Kidney epithelial cell (primary cell): Measurements from ENCODE around the gene FABP7. TPM values are rescaled to one million over a fixed set of nuclear protein-coding genes. Genes with fewer than 3 reads are reported as not detected.

ENCODE experiments used
- DNase-seq: peaks from one replicate; pipeline ENCODE4 v3.0.0-alpha.2; 2010; ENCODE audit warnings: low read depth
- H3K27me3 ChIP-seq: 2 replicates; pipeline ENCODE4 v1.6.0; 2011; ENCODE audit warnings: low read length; ENCODE audit not compliant: control insufficient read depth, insufficient read depth
- H3K36me3 ChIP-seq: 2 replicates; pipeline ENCODE4 v1.5.1; 2011; ENCODE audit warnings: low read length; ENCODE audit not compliant: control insufficient read depth, insufficient read depth
- H3K4me3 ChIP-seq: 2 replicates; pipeline ENCODE4 v1.5.1; 2011; ENCODE audit warnings: low read depth, mild to moderate bottlenecking, control low read depth, low read length
- total RNA-seq: library from RNA; depleted of rRNA; stranded (reverse); fragments of >200 nt; gene quantifications from 2 replicates; pipeline ENCODE4 v1.2.3, GENCODE V29; 2015
- TF ChIP-seq, protein P1 (sequence below): IDR thresholded peaks from 2 replicates; pipeline ENCODE4 v1.5.1; 2011; ENCODE audit warnings: mild to moderate bottlenecking, moderate library complexity, low read length, control low read depth, inconsistent platforms; ENCODE audit not compliant: insufficient read depth, poor library complexity, severe bottlenecking

The FABP7 gene
- total RNA-seq, 1 donor from 2014 or later, result not detected

DNA sequence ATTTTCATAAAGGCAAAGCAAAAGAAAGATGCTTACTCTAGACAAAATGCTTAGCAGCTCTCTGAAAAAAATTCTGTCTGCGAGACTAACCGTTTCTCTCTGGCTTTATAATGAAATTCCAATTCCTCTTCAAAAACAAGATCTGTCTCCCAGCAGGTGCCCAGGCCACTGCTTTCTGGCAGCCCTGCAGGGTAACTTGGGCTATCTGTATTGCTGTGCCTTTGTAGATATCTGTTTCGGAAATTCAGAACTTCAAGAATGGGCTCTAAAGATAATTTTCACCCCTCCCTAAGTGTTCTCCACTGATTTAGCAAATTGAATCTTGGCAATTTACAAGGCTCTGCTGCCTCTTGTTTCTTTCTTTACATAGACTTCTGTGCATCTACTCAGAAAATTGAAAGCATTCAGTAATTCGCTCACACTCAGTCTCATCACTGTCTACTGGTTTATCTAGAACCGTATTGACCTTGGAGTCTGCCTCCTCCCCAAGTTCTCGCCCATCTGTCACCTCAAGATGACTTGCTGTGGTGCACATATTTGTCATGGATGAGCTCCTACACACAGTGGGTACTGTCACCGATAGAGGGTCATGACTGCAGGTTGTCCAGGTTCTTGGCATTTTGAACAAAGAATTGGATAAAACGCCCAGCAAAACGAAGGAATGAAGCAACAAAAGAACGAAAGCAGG, 26.4 kb upstream of the FABP7 start:
- Histone ChIP-seq H3K27me3 (no peaks in the 10 kb centered on the region), H3K4me3 (no peak overlapping the region), H3K36me3 (no peaks in the 10 kb centered on the region)
- TF ChIP-seq, protein P1, sequence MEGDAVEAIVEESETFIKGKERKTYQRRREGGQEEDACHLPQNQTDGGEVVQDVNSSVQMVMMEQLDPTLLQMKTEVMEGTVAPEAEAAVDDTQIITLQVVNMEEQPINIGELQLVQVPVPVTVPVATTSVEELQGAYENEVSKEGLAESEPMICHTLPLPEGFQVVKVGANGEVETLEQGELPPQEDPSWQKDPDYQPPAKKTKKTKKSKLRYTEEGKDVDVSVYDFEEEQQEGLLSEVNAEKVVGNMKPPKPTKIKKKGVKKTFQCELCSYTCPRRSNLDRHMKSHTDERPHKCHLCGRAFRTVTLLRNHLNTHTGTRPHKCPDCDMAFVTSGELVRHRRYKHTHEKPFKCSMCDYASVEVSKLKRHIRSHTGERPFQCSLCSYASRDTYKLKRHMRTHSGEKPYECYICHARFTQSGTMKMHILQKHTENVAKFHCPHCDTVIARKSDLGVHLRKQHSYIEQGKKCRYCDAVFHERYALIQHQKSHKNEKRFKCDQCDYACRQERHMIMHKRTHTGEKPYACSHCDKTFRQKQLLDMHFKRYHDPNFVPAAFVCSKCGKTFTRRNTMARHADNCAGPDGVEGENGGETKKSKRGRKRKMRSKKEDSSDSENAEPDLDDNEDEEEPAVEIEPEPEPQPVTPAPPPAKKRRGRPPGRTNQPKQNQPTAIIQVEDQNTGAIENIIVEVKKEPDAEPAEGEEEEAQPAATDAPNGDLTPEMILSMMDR, result no peak
- DNase-seq, result no peak

DNA sequence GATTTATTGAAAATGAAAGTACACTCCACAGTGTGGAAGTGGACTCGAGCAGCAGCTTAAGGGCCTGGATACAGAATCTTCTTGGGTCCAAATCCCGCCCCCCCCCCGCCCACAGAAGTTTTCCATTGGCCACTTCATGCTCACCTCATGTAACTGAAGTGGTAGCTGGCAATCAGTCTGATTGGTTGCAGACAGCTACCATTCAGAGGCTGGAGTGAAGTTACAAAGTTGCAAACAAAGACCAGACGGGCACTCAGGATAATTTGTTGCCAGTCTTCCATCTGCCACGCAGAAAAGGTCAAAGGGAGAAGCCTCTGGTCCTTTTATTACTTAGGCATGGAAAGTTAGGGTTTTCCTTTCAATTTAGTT, 25.8 kb upstream of the FABP7 start:
- DNase-seq, result no peak
- Histone ChIP-seq H3K36me3 (no peaks in the 10 kb centered on the region), H3K27me3 (no peaks in the 10 kb centered on the region), H3K4me3 (no peak overlapping the region)
- TF ChIP-seq, protein P1, result no peak

DNA sequence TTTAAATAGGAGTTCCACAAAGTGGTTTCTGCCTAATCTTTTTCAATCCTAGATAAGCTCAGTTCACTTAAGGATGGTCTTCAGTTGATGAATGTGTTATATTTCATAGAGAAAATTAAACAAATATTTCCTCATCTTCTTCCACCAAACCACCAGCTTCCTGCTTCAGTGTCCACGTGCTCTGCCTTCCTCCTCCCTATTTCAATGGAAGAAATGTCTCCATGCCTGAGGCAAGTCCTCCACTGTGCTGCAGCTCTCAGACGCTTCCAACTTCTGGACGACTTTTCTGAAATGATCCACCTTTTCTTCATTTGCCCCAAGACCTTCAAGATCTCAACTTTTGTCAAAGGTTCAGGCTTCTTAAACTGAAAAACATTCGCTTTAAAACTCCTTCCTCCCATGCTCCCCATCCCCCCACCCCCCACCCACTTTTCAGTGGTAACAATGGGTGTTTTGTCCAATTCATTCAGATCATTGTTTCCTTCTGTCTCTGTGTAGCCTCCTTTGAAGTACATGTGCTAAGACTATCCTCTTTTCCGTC, 25.3 kb upstream of the FABP7 start:
- DNase-seq, result no peak
- no peaks in the 10 kb centered on the region for H3K27me3 ChIP-seq
- H3K4me3 ChIP-seq, result no peak overlapping the region
- no peaks in the 10 kb centered on the region for H3K36me3 ChIP-seq
- TF ChIP-seq, protein P1, result no peak

DNA sequence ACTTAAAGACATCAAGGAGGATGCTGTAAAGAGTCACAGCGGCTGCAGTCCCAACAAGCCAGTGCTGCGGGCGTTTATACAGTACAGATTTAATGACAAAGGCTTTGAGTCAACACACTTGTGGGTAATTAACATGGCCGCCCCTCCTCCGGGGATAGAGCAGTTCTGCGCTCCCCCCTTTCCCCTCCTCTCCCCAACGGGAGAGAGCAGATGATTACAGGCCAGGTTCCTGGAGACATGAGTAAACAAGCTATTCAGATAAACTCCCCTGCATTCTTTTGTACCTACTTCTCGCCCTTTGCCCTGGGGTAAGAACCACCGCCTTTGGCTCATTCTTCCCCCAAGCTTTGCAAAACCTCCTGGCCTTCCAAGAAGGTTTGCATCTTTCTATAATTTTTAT, 23.6 kb upstream of the FABP7 start:
- Histone ChIP-seq H3K27me3 (no peaks in the 10 kb centered on the region), H3K36me3 (no peaks in the 10 kb centered on the region), H3K4me3 (no peak overlapping the region)
- TF ChIP-seq, protein P1, result no peak
- no peak for DNase-seq

DNA sequence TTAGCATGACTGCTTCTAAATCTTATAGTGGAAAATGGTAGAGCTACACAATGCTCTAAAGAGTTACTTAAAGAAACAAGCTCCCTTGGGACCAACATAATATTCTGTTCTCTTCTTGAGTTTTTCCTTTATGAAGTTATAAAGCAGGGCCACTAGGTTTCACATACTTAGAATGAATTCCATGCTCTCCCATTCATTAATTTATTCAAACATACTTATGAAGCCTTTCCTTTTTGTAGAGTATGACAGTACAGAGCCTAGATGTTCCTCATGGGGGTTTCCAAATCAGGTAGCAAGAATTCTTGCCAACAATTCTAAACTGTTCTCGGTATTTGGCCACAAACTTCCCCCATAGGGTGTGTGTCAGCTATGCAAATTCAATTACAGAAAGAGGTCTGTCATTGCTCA, 20.6 kb upstream of the FABP7 start:
- TF ChIP-seq, protein P1, result no peak

DNA sequence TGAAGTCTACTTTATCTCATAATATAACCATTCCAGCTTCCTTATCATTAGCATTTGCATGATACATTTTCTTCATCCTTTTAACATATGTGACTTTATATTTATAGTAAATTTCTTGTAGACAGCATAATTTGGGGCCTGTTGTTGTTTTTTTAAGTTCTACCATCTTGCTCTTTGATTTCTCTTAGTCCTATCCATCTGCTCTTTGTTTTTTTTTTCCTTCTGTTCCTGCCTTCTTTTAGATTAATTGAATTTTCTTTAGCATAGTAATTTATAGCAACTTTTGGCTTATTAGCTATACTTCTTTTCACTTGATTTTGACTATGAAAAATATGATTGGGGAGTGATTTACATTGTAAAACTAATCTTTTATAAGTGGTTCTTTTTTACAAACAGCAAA, 19.2 kb upstream of the FABP7 start:
- TF ChIP-seq, protein P1, result no peak
- no peaks in the 10 kb centered on the region for H3K27me3 ChIP-seq
- no peaks in the 10 kb centered on the region for H3K36me3 ChIP-seq
- no peak overlapping the region for H3K4me3 ChIP-seq
- DNase-seq, result no peak

More for the DNA sequence above, 20.6 kb upstream of the FABP7 start:
- H3K36me3 ChIP-seq, result no peaks in the 10 kb centered on the region
- no peaks in the 10 kb centered on the region for H3K27me3 ChIP-seq
- no peak for DNase-seq
- H3K4me3 ChIP-seq, result no peak overlapping the region
